ENCODE results near the gene FGFRL1.
"Not testable (repeated sequence)": the region's sequence is repeated elsewhere in the genome, so short reads cannot be mapped to it uniquely, and the experiment has no call there.

Gene FGFRL1

DNA sequence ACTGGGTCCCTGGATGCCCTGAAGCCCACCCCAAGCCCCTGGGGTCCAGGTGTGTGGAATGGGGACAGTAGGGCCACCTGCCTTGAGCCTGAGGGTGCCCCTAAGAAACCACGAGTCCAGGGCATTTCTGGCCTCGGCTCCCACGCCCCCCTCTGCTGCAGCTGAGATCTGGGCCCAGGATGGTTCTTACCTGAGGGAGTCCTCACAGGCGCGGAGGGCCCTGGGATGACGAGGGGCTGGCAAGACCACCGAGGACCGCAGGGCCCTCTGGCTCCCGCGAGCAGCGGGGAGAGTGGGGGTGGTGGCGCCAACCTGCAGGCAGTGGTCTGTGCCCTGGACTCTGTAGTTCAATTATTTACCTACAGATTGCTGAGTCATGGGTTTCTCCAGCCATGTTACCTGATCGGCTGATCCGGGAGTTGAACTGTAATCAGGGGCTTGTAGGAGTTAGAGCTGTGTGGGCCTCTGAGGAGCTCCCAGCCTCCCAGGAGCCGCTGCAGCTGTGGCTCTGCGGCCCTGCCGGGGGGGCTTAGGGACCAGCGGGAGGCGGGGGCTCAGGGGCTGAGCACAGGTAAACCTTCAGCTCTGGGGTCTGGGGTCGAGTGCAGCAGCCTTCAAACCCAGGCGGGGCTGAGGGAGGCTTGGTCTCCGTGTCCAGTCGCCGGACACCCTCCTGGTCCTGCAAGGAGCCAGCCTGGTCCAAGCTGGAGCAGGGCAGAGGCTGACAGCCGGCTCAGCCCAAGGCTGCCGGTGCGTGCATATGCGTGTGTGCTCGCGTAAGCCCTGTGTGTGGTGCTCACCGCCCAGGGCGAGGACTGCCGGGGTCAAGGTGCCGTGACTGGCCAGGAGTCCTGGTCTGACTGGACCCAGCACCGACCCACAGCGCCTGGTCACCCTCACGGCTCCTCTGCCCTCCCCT is 18.1 kb upstream of the FGFRL1 start, which contains the start of gene SLC26A1:
TSS of gene SLC26A1 (minus strand) at position 294 of the 919 bp plus-strand sequence. CDS start 1,701 bp downstream, outside the sequence.
- no peak for DNase-seq

DNA sequence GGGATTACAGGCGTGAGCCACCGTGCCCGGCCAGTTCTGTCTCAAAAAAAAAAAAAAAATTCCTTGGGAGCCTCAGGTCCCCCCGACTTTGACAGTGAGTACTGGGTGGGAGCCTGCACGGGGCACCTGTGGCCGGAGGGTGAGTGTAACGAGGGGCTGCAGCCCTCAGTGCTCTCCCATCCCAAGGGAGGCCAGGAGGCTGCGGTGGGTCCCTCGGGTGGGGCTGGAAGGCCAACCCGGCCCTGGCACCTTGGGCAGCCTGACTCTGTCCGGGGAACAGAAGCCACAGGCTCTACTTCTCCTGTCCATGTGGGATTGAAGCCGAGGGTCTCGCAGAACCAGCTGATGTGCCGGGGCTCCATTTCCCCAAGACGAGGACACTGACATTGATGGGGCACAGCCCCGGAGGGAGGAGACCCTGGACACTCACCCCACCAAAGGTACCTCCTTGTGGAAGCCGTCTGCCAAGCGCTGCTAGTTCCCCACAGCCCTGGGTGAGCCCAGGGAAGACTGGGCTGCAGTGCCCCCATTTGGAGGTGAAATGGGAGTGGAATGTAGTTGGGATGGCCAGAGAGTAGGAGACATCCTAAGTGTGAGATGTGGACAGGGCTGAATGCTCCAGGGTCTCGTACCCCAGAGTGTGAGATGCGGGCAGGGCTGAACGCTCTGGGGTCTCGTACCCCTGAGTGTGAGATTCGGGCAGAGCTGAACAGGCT is 16.0 kb upstream of the FGFRL1 start:
- DNase-seq, result no peak

DNA sequence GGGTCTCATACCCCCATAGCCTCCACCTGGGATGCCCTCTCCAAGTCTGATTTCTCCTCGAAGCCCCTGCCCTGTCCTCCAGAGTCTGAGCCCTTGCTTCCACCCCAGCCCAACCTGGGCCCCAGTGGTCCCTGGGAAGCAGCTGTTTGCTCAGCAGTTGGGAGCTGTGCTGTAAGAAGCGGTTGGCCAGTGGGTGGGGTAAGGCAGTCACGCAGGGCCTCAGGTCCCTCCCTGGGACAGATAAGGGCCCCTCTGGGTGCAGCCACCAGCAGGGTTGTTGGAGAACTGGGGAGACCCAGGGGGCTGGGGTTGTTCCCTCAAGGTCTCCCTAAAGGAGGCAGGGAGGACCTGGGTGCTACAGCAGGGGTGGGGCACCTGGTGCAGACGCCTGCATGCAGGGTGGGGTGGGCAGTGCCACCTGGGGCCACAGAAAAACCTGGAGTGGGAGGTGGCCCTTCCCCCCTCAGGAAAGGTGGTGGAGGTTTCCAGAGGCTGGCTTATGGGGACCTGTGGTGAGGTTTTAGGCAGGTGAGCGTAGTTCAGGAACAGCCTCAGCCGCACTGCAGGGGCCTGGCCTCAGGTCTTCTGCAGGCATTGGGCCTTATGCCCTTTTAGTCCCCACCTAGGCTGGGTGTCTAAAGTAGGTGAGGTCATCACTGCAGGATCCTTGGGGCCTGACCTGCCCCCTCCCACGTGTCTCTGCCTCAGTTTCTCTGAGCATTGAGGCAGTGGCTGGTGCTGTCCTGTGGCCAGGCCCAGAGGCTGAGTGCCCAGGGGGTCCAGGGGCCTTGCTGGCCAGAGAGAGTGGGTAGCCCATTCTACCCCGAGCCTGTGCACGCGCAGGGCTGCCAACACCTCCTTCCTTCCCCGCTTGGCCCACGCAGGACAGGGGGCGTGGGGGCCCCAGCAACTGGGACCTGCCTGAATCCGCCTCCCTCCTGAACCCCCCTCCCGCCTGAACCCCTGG is 15.1 kb upstream of the FGFRL1 start:
- no peak for DNase-seq

DNA sequence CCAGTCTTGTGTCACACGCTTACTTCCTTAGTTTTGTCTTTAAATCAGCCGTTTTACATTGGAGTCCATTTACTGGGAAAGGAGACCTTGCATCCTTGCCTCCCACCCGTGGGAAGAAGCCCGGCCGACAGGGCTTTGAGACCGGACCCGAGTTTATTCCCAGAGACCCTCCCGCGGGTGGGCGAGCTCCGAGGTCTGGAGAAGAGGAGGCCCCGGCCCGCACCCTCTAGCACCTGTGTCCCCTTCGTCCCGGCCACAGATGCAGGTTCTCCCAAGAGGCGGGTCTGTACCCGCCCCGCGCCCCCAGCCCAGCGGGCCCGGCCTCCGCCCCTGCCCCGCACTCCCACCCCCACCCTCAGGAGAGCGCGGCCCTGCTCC is 14.4 kb upstream of the FGFRL1 start:
- no peak for DNase-seq

DNA sequence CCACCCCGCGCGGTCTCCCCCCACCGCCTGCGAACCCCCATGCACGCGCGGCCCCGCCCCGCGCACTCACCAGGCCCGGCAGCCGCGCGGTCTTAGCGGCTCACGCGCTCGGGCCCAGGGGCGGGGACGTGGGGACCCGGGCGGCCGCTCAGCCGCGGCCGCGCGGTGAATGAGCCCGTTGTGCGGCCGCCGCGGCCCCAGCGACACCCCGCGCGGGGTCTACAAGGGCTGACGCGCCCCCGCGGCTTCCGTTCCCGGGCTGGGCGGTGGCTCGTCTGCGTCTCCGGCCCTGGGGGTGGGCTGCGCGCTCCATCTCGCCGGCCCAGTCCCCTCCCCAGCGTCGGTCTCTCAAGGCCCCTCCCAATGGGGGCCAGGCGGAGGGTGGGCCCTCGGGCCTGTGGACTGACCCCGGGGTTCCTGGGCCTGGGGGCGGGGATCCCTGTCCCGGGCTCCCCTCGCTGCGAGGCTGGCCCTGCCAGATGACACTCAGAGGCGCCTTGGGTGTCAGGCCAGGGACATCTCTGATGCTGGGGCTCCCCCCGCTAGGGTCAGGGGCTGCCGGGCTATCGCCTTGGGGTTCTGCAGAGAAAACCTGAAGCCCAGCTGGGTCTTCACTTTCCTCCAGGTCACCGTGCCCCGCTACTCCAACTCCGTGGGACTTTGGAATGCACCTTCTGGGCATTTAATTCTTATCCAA is 13.9 kb upstream of the FGFRL1 start:
- DNase-seq, result no peak

DNA sequence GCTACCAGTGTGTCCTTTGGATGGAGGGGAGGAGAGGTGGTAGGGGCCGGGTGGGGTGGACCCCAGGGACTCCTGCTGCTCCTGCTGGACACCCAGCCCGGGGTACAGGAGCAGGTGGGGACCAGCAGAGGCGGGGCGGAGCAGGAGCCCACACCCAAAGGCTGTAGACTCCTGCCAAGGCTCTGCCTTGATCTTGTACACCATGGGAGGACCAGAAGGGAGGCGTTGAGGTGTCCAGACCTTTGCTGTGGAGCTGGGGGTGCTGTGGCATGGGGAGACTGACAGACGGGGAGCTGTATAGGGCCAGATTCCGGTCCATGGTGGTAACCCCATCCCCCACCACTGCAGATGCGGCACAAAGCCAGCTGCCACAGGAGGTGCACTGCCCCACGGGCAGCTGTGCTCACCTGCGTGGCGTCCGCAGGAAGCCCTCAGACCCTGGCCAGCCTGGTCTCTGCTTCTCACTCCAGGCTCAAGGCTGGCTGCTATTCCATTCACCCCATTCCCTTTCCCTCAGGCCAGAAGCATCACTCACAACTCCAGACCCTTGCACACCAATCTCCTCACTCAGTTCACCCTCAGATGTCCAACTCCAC is 13.2 kb upstream of the FGFRL1 start:
- no peak for DNase-seq

DNA sequence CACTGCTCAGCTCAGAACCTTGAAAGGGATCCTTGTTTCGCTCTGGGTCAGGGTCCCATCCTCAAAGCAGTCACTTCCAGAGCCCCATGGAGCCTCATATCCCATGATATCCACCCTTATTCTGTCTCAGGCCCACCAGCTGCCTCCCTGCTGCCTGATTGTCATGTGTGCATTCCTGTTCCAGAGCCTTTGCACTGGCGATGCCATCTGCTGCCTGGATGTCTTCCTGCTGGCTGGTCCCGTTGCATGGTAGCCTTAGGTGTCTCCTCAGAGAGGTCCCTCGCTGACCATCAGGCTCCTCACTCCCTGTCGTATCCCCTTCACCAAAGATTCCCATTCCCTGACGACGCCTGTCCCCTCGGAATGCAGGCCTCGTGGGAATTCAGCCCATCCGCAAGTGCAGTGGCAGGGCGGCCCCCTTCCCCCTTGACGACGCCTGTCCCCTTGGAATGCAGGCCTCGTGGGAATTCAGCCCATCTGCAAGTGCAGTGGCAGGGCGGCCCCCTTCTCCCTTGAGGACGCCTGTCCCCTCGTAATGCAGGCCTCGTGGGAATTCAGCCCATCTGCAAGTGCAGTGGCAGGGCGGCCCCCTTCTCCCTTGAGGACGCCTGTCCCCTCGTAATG is 12.1 kb upstream of the FGFRL1 start:
- DNase-seq, result not testable (repeated sequence)

DNA sequence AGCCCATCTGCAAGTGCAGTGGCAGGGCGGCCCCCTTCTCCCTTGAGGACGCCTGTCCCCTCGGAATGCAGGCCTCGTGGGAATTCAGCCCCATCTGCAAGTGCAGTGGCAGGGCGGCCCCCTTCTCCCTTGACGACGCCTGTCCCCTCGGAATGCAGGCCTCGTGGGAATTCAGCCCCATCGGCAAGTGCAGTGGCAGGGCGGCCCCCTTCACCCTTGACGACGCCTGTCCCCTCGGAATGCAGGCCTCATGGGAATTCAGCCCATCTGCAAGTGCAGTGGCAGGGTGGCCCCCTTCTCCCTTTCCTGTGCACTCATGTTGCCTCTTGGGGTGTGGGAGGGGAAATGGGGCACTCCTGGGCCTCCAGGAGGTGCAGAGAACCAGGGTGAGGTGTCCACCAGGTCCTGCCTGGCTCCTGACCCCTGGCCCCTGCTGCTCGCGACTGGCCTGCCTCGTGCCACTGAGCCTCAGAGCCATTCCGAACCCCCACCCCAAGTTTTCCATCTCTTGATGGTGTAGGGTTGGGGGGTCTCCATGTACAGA is 11.5 kb upstream of the FGFRL1 start:
- DNase-seq, result no peak

DNA sequence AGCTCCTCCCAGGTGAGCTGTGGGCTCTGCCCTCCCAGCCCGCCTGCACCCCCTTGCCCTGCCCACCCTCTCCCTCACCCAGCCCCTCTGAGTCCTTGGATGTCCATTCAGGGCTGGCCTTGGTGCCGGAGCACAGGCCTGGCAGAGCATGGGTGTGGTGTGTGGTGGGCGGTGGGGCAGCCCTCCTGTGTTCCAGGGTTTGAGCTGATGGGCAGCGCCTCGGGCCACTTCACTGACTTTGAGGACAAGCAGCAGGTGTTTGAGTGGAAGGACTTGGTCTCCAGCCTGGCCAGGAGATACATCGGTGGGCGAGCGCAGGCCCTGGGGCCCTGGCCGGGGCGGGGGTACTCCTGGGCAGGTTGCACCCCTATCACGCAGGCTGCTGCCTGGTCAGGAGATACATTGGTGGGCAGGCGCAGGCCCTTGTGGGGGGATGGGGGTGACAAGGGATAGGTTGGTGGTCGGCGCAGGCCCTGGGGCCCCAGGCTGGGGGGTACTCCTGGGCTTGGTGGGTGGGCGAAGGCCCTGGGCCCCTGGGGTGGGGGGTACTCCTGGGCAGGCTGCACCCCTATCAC is 10.7 kb upstream of the FGFRL1 start:
- DNase-seq, result no peak

DNA sequence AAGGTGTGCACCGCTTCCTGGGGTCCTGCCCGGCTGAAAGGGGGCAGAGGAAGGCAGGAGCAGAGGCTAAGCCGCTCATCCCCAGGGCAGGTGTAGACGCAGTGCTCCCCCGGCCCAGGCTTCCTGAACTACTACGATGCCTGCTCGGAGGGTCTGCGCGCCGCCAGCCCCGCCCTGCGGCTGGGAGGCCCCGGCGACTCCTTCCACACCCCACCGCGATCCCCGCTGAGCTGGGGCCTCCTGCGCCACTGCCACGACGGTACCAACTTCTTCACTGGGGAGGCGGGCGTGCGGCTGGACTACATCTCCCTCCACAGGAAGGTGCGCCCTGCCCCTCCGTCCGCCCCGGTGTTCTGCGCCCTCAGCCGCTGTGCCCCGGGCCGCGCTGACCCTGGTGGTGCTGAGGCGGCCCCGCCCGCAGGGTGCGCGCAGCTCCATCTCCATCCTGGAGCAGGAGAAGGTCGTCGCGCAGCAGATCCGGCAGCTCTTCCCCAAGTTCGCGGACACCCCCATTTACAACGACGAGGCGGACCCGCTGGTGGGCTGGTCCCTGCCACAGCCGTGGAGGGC is 9.8 kb upstream of the FGFRL1 start:
- no peak for DNase-seq

DNA sequence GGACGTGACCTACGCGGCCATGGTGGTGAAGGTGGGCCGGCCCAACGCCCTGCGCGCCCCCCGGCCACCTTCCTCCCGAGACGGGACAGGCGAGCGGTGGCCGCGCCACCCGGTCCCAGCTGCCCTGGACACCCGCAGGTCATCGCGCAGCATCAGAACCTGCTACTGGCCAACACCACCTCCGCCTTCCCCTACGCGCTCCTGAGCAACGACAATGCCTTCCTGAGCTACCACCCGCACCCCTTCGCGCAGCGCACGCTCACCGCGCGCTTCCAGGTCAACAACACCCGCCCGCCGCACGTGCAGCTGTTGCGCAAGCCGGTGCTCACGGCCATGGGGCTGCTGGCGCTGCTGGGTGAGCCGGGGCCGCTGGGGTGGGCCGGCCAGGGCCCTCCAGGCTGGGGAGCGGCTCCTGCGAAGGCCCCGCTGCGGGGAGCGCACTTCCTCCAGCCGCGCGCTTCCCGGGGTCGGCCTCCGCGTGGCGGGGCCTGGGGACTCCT is 9.2 kb upstream of the FGFRL1 start:
- DNase-seq, result no peak

DNA sequence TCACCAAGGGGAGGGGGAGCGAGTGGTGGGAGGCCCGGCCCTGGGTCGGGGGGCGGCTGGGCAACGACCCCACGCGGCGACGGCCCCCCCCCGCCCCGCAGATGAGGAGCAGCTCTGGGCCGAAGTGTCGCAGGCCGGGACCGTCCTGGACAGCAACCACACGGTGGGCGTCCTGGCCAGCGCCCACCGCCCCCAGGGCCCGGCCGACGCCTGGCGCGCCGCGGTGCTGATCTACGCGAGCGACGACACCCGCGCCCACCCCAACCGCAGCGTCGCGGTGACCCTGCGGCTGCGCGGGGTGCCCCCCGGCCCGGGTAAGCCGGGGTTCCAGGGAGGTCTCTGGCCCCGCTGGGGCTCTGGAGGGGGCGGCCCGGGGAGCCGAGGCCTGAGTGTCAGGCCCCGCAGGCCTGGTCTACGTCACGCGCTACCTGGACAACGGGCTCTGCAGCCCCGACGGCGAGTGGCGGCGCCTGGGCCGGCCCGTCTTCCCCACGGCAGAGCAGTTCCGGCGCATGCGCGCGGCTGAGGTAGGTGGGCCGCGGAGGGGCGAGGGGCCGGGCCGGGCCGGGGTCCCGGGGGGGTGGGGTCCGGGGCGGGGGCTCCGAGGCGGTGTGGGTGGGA is 8.7 kb upstream of the FGFRL1 start:
- no peak for DNase-seq

DNA sequence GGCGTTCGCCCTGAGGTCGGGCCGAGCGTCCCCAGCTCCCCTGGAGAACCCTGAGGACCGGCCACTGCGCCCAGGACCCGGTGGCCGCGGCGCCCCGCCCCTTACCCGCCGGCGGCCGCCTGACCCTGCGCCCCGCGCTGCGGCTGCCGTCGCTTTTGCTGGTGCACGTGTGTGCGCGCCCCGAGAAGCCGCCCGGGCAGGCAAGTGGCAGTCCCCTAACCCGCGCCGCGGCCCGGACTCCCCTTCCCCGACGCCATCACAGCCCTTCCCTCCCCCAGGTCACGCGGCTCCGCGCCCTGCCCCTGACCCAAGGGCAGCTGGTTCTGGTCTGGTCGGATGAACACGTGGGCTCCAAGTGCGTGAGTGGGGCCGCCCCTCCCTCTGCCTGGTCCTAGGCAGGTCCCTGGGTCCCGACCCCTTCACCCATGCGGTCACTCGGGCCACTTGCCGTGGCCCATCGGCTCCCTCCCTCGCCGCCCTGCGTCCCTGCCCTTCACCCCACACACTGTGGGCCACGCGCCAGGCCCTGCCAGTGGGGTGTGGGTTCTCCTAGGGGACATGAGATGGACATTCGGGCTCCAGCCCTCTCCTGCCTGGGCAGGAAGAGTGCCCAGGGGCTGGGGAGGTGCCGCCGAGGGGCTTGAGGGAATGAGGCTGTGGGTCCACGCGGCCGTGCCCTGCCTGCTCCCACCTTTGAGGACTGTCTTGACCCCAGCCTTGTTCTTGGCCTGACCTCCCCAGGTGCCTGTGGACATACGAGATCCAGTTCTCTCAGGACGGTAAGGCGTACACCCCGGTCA is 8.0 kb upstream of the FGFRL1 start:
- no peak for DNase-seq

DNA sequence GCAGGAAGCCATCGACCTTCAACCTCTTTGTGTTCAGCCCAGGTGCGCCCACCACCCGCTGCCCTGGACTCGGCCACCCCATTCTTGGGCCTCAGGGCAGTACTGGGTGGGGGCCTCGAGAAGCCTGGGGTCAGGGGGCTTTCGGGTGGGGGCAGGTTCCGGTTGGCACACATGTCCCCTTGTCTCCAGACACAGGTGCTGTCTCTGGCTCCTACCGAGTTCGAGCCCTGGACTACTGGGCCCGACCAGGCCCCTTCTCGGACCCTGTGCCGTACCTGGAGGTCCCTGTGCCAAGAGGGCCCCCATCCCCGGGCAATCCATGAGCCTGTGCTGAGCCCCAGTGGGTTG is 7.4 kb upstream of the FGFRL1 start:
- DNase-seq, result no peak

DNA sequence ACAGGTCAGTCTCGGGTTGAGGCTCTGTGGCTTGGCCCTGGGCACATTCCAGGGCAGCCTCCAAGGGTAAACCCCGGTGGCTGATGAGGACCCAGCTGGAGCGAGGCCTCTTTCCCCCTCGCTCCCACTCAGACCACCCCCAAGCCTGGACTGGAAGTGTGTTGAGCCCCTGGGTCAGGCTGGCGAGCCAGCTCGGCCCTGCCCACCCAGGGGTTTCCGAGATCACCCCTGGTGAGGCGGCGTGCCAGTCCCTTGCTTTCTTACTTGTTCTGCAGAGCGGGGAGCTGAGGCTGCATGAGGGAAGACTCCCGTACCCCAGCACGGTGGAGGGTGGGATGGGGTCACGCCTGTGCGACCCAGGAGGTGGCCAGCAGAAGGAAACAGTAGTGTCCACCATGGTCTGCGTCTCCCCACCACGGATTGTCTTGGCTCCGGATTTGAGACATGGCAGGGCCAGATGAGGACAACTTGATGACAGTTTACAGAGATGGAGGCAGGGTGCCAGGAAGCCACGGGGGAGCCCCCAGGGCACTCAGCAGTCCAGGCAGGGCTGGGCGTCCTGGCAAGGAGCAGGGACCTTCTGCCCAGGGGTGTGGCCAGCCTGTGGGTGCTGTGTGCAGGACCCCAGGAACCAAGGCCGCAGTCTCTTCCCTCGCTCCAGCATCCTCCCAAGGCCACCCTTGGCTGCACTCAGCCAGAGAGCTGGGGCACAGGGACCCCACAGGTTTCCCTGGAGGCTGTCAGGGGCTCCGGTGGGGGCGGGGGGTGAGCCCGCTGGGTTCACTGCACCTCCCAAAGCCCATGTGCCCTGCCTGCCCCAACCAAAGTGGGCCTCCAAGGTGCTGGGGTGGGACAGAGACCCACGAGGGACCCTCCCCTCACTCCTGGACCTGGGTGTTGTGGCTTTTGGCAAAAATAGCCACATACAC is 6.6 kb upstream of the FGFRL1 start:
- DNase-seq, result no peak

DNA sequence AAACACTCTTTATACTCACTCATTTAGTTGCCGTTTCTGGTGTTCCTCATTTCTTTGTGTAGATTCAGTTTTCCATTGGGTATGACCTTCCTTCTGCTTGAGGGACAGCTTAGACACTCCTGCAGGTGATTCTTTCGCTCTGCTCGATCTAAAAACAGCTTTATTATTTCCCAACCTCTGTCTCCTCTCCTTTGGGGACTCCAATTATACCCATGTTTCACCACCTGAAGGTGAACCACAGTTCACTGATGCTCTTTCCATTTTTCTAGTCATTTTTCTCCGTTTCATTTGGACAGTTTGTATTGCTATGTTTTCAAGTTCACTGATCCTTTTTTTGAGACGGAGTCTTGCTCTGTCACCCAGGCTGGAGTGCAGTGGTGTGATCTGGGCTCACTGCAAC is 4.6 kb upstream of the FGFRL1 start:
- DNase-seq, result no peak

DNA sequence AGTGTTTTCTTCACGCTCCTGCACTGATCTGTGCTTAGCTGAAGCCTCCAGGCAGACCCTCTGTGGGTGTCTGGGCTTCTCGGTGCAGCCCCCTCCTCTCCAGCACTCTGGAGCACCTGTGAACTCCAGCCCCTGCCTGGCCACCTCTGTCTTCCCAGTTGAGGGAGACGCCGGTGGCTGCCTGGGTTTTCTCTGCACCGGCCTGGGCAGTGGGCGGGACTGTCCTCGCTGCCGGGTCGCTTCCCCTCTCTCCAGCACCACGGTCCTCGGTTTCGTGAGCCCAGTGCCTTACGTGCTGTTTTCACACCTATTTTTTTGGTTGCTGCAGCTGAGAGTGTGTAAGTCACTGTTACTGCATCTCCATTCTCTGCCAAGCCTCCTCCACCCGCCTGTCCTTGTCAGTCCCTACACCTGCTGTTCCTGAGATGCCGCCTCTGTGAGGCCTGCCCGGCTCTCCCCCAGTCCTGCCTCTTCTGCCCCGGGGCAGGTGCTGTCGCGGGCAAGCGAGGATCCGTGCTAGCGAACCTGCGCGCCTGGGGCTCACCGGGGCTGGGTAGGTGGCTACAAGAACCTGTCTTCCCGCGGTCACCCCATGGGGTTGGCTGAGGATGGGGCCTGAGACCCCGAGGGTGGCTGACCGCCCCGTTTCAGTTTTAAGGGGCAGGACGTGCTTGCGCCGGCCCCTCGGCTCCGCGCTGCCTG is 2.4 kb upstream of the FGFRL1 start:
- DNase-seq, result peak; percentile 23
